HG03045 (cell line): ENCODE measurements around the gene PRKD2.
"Not testable (repeated sequence)": the region's sequence is repeated elsewhere in the genome, so short reads cannot be mapped to it uniquely, and the experiment has no call there.

ENCODE experiments used
- ATAC-seq: cut with Tn5 transposase; IDR thresholded peaks from one replicate; pipeline ENCODE4 v1.9.1; 2021; ENCODE audit warnings: mild to moderate bottlenecking, moderate library complexity; ENCODE audit not compliant: unreplicated experiment

PRKD2 gene

DNA sequence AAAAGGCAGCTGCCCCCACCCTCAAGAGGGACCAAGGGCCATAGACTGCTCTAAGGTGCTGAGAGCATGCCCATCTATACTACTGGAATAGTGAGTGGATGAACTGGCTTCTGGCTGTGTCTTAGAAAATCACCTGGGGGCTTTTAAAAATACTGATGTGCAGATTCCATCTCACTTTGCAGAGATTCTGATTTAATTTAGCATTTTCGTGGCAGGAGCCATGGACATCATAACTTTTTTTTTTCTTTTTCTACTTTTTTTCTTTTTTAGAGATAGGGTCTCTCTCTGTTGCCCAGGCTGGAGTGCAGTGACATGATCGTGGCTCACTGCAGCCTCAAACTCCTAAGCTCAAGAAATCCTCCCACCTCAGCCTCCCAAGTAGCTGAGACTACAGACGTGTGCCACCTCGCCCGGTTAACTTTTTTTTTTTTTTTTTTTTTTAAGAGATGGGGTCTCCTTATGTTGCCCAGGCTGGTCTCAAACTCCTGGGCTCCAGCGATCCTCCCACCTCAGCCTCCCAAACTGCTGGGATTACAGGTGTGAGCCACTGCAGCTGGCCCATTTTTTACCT lies 4.1 kb downstream of the PRKD2 start:
- not testable (repeated sequence) for ATAC-seq

DNA sequence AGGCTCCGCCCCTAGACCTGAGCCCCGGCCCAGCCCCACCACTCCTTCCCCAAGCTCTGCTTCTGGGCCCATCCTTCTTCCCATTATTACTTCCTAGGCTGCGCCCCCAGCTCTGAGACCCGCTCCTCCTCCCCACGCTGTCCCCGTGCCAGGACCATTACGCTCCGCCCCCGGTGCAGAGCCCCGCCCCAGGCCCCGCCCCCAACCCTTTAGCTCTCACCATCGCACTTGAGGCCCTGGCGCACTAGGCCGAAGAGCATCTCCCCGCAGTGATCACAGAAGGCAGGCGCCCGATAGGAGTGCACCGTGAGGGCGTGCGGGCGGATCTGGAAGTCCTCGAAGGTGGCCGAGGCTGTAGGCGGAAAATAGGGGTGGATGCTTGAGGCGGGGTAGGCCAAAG lies 6.2 kb downstream of the PRKD2 start:
- ATAC-seq: no peak

DNA sequence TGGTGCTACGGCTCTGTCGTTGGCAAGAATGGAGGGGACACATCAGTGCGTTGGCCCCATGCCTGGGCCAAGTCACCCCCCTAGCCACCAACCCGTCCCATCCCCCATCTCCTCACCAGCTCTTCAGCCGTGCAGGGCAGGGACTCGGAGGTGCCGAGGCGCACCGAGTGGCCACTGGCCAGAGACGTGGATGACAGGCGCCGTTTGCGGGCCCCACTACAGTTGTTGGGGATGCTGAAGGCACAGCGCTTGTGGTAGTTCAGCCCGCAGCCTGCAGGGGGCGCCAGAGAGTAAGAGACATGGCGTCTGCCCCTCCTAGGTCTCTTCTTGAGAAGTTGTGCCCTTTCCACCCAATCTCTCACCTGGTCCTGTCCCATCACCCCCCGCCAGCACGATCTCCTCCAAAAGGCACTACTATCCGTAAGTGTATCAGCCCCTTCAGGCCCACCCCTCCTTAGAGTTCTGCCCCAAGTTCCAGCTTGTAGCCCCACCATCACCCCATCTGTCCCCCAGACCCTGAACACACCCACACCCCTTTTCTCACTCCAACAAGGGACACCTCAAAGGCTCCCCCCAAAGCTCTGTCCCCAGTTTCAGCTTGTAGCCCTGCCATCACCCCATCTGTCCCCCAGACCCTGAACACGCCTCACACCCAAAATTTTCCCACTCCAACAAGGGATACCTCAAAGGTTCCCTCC lies 12.4 kb downstream of the PRKD2 start:
- ATAC-seq: no peak

- ATAC-seq: no peak
These were observed 16.2 kb downstream of the PRKD2 start for GRCh38 chr19:46700704-46701103.

GRCh38 chr19:46698395-46699321 lies 18.3 kb downstream of the PRKD2 start:
- no peak for ATAC-seq

- no peak for ATAC-seq
These were observed 19.5 kb downstream of the PRKD2 start for GRCh38 chr19:46697204-46697960.

GRCh38 chr19:46696866-46697203 lies 20.1 kb downstream of the PRKD2 start:
- ATAC-seq: no peak

- ATAC-seq: no peak
These were observed 20.9 kb downstream of the PRKD2 start for GRCh38 chr19:46696052-46696451.

GRCh38 chr19:46693760-46694159 lies 23.2 kb downstream of the PRKD2 start:
- no peak for ATAC-seq

- no peak for ATAC-seq
These were observed 23.8 kb downstream of the PRKD2 start for GRCh38 chr19:46692918-46693722.

- no peak for ATAC-seq
These were observed 25.0 kb downstream of the PRKD2 start for GRCh38 chr19:46691948-46692347.

DNA sequence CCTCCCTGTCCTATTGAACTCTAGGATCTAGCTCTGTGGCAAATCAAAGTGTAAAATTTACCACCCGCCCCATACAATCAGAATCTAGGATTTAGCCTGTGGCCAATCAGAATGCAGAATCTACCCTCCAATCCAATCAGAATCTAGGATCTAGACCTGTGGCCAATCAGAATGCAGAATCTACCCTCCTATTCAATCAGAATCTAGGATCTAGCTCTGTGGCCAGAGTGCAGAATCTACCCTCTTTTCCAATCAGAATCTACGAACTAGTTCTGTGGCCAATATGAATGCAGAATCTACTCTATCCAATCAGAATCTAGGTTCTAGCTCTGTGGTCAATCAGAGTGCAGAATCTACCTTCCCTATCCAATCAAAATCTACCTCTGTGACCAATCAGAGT lies 25.8 kb downstream of the PRKD2 start:
- no peak for ATAC-seq

- ATAC-seq: no peak
These were observed 27.6 kb downstream of the PRKD2 start for GRCh38 chr19:46689358-46689757.

DNA sequence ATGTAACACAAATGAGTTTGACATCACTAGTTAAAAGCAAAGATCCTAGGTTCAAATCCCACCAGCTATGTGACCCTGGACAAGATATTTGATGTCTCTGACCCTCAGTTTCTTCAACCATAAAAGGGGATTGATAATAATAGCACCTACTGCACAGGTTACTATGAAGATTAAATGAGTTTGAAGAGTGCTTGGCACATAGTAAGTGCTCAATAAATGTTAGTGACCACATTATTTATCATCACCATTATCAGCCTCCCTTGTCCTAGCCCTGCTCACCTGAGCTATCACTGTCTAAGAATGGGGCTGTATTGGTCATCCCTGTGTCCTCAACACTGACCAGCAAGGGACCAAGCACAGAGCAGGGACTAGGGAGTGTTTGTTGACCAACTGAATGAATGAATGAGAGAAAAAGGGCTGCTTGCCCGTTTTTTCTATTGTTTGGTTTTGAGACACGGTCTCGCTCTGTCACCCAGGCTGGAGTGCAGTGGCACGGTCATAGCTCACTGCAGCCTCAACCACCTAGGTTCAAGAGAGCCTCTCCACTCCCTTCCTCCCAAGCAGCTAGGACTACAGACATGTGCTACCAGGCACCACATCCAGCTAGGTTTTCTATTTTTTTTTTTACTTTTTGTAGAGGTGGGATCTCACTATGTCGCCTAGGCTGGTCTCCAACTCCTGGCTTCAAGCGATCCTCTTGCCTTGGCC lies 29.3 kb downstream of the PRKD2 start:
- no peak for ATAC-seq

DNA sequence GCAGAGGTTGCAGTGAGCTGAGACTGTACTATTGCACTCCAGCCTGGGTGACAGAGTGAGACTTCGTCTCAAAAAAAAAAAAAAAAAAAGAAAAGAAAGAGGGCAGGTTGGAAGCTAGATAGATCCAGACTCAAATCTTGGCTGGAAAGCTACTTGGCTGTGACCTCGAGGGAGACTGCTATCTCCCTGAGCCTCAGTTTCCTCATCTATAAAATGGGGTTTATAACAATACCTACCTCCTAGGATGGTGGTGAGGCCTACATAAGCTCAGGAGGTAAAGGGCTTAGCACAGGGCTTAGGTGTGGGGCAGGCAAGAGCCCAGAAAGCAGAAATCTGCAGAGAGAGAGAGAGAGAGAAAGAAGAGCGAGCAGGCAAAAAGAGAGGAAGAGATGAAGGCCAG lies 31.7 kb downstream of the PRKD2 start:
- no peak for ATAC-seq

GRCh38 chr19:46678110-46678732 lies 38.7 kb downstream of the PRKD2 start:
- no peak for ATAC-seq

GRCh38 chr19:46674416-46675178 lies 42.3 kb downstream of the PRKD2 start:
- no peak for ATAC-seq

DNA sequence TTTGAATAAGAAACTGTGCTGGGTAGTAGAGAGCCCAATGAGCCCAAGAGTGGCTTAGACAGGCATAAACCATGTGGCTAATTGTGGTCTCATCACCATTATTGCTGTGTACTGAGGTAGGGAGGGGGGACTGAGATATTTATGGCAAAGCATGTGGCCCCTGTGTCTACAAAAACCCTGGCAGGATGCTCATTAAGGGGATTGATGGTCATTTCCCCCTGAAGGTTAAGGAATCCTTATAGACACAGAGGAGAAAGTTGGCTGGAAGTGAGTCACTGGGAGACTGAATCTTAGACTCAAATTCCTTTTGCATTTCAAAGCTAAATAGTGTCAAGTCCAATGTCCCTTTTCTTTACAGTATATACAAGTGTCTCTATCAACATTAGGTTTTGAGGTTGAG lies 46.1 kb downstream of the PRKD2 start:
- no peak for ATAC-seq

GRCh38 chr19:46668662-46669061 lies 48.3 kb downstream of the PRKD2 start:
- ATAC-seq: no peak
